ENCODE data around the gene UBE2I.

The UBE2I gene

GRCh38 chr16:1282324-1282973 is 27.0 kb upstream of the UBE2I start:
- in situ Hi-C loops (cut with HindIII; ENCODE audit: low sequenced_read_pairs), result no loop called here
- no peak overlapping the region for H3K4me3 ChIP-seq (ENCODE audit: low read depth, low read length)
- DNase-seq (ENCODE audit: low read depth, low spot score), result no peak
- TF ChIP-seq CTCF (IDR thresholded peaks at IDR 0.05; ENCODE audit: low read depth, low read length), result no peak

GRCh38 chr16:1283296-1283695 is 26.1 kb upstream of the UBE2I start:
- no peak for TF ChIP-seq CTCF (IDR thresholded peaks at IDR 0.05; ENCODE audit: low read depth, low read length)
- in situ Hi-C loops (cut with HindIII; ENCODE audit: low sequenced_read_pairs), result no loop called here
- no peak for DNase-seq (ENCODE audit: low read depth, low spot score)
- H3K4me3 ChIP-seq (ENCODE audit: low read depth, low read length), result no peak overlapping the region

GRCh38 chr16:1283996-1284616 is 25.3 kb upstream of the UBE2I start:
- DNase-seq (ENCODE audit: low read depth, low spot score), result no peak
- TF ChIP-seq CTCF (IDR thresholded peaks at IDR 0.05; ENCODE audit: low read depth, low read length), result no peak
- in situ Hi-C loops (cut with HindIII; ENCODE audit: low sequenced_read_pairs), result no loop called here
- H3K4me3 ChIP-seq (ENCODE audit: low read depth, low read length), result no peak overlapping the region

GRCh38 chr16:1285669-1286512 is 23.5 kb upstream of the UBE2I start:
- no peak for TF ChIP-seq CTCF (IDR thresholded peaks at IDR 0.05; ENCODE audit: low read depth, low read length)
- no peak overlapping the region for H3K4me3 ChIP-seq (ENCODE audit: low read depth, low read length)
- in situ Hi-C loops (cut with HindIII; ENCODE audit: low sequenced_read_pairs), result no loop called here
- no peak for DNase-seq (ENCODE audit: low read depth, low spot score)

- in situ Hi-C loops (cut with HindIII; ENCODE audit: low sequenced_read_pairs), result no loop called here
- TF ChIP-seq CTCF (IDR thresholded peaks at IDR 0.05; ENCODE audit: low read depth, low read length), result no peak
- no peak for DNase-seq (ENCODE audit: low read depth, low spot score)
- no peak overlapping the region for H3K4me3 ChIP-seq (ENCODE audit: low read depth, low read length)
Observed at GRCh38 chr16:1286513-1287094, 22.8 kb upstream of the UBE2I start.

GRCh38 chr16:1287982-1288670 is 21.3 kb upstream of the UBE2I start:
- no peak overlapping the region for H3K4me3 ChIP-seq (ENCODE audit: low read depth, low read length)
- DNase-seq (ENCODE audit: low read depth, low spot score), result no peak
- in situ Hi-C loops (cut with HindIII; ENCODE audit: low sequenced_read_pairs), result no loop called here
- no peak for TF ChIP-seq CTCF (IDR thresholded peaks at IDR 0.05; ENCODE audit: low read depth, low read length)
